Choroid plexus epithelial cell (primary cell): Measurements from ENCODE around the gene ACO2.
"Not testable (repeated sequence)": the region's sequence is repeated elsewhere in the genome, so short reads cannot be mapped to it uniquely, and the experiment has no call there.

ENCODE experiments used
- DNase-seq: peaks from one replicate; pipeline ENCODE4 v3.0.0-alpha.2; 2010; ENCODE audit warnings: low read depth
- H3K4me3 ChIP-seq: 2 replicates; pipeline ENCODE4 v1.5.1; 2011; ENCODE audit warnings: low read depth, mild to moderate bottlenecking, control low read depth, low read length, moderate library complexity
- CTCF ChIP-seq: conservative IDR thresholded peaks from 2 replicates; pipeline ENCODE4 v1.5.1; 2011; ENCODE audit warnings: low read depth, mild to moderate bottlenecking, control low read depth, inconsistent platforms, low read length, moderate library complexity

ACO2 gene

GRCh38 chr22:41563051-41563711, 94.3 kb downstream of the ACO2 start:
- peak; percentile 83 for DNase-seq
- H3K4me3 ChIP-seq: peak overlapping the region; percentile 8
- TF ChIP-seq CTCF: no peak

GRCh38 chr22:41564563-41564962, 95.6 kb downstream of the ACO2 start:
- DNase-seq: peak; percentile 57
- no peak for TF ChIP-seq CTCF
- H3K4me3 ChIP-seq: no peak overlapping the region

DNA sequence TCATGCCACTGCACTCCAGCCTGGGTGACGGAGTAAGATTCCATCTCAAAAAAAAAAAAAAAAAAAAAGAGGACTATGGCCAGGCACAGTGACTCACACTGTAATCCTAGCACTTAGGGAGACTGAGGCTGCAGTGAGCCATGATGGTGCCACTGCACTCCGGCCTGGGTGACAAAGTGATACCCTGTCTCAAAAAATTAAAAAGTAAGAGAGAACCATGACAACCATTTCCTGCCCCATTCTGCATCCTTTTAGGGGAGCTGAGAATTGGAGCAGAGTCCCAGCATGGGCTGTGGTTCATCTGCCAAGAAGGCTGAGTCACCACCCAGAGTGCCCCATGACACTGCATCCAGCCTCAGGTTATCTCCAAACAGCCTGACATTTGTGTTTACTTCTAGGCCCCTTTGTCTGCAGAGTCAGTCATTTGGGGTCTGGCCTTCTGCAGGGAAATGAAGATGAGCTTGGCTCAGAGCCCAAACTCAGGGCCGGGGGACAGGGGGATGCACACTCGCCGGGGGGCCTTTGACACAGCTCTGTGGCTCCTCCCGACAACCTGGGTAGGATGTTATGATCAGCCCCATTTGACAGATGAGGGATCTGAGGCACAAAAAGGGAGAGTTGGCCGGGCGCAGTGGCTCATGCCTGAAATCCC, 96.6 kb downstream of the ACO2 start:
- DNase-seq: peak; percentile 84
- no peak for TF ChIP-seq CTCF
- H3K4me3 ChIP-seq: no peak overlapping the region

DNA sequence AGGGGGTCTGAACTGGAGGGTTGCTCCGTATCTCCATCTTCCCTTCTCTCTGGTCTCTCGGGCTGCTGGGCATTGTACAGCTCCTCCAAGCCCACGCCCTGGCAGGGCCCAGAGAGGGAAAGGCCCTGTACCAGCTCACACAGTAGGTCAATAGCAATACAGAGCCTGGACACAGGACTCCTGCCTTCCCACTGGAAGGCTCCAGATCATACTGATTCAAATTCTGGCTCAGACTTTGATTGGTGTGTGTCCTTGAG, 98.5 kb downstream of the ACO2 start:
- H3K4me3 ChIP-seq: no peak overlapping the region
- DNase-seq: no peak
- no peak for TF ChIP-seq CTCF

DNA sequence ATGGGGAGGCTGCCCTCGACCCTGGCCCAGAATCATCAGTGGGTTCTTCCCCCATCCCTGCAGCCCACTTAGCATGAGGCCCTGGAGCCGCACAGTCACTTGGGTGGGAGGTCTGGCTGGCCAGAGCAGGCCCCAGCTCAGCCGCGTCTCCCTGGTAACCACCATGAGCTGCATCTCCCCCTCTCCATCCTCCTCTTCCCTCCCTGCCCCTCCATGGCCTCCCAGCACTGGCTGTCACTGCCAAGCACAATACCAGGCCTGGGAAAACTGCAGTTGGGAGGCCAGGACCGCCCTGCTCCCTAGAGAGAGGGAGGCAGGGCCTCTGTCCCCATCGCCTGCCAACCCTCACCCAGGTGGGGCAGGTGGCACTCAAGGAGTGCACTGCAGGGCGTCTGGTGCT, 99.9 kb downstream of the ACO2 start:
- no peak overlapping the region for H3K4me3 ChIP-seq
- DNase-seq: no peak
- TF ChIP-seq CTCF: no peak

GRCh38 chr22:41570221-41570620, 101.3 kb downstream of the ACO2 start:
- no peak for DNase-seq
- TF ChIP-seq CTCF: no peak

GRCh38 chr22:41571786-41572185, 102.9 kb downstream of the ACO2 start:
- H3K4me3 ChIP-seq: no peak overlapping the region
- TF ChIP-seq CTCF: no peak
- no peak for DNase-seq

More at GRCh38 chr22:41570221-41570620, 101.3 kb downstream of the ACO2 start:
- H3K4me3 ChIP-seq: no peak overlapping the region

DNA sequence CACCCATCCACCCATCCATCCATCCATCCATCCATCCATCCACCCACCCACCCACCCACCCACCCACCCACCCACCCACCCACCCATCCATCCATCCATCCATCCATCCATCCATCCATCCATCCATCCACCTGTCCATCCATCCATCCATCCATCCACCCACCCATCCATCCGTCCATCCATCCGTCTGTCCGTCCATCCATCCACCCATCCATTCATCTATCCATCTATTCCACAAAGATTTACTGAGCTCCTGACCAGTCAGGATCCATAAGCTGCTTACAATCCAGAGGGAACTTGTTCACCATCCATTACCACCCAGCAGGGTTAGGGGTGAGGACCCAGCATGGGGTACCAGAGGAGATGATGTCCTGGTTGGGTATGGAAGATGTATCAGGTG, 103.4 kb downstream of the ACO2 start:
- not testable (repeated sequence) for DNase-seq, H3K4me3 ChIP-seq
